GM19099 (cell line): ENCODE measurements around the gene HAPLN2.

Experiments
- POLR2A ChIP-seq: IDR thresholded peaks from 3 replicates; pipeline ENCODE4 v1.6.1; 2011; ENCODE audit warnings: low read depth; ENCODE audit not compliant: insufficient read length; ENCODE audit errors: extremely low read depth

HAPLN2 gene

GRCh38 chr1:156673387-156674121 is 54.3 kb downstream of the HAPLN2 start:
- TF ChIP-seq POLR2A = no peak
